OCI-LY7 (cell line): ENCODE results near the gene TAS2R41.

Source experiments
- EZH2phosphoT487 ChIP-seq: fragments of 200-600 bp; sonication (generic); IDR thresholded peaks from 2 replicates; pipeline ENCODE4 v1.6.1; 2018; ENCODE audit warnings: low read depth, borderline replicate concordance, mild to moderate bottlenecking, mixed run types, antibody characterized with exemption, low read length, moderate library complexity, mixed read lengths
- TF ChIP-seq, protein P1 (sequence below): fragments of 200-600 bp; sonication (generic); conservative IDR thresholded peaks from 2 replicates; pipeline ENCODE4 v1.5.1; 2014; ENCODE audit warnings: mild to moderate bottlenecking, antibody characterized with exemption, low read length, moderate library complexity, mixed read lengths

DNA sequence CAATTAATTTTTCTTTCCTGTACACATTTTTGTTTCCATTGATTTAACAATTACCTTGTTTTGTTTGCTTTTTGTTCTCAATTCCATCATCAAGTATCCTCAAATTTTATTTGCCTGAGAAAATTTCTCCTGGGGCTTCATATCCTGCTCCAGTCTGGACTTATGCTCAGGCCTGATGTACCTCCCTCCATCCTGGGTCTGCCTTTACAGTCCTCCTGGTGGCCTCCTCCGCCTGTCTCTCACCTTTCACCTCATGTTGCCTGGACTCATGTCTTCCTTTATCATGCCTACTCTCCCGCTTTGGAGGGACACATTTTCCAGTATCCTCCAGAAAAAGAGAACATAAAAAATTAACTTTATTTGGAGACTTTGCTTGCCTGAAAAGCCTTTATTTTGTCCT lies 46.6 kb upstream of the TAS2R41 start:
- TF ChIP-seq, protein P1, sequence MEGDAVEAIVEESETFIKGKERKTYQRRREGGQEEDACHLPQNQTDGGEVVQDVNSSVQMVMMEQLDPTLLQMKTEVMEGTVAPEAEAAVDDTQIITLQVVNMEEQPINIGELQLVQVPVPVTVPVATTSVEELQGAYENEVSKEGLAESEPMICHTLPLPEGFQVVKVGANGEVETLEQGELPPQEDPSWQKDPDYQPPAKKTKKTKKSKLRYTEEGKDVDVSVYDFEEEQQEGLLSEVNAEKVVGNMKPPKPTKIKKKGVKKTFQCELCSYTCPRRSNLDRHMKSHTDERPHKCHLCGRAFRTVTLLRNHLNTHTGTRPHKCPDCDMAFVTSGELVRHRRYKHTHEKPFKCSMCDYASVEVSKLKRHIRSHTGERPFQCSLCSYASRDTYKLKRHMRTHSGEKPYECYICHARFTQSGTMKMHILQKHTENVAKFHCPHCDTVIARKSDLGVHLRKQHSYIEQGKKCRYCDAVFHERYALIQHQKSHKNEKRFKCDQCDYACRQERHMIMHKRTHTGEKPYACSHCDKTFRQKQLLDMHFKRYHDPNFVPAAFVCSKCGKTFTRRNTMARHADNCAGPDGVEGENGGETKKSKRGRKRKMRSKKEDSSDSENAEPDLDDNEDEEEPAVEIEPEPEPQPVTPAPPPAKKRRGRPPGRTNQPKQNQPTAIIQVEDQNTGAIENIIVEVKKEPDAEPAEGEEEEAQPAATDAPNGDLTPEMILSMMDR = no peak
- TF ChIP-seq EZH2phosphoT487 = no peak
